Measurements from ENCODE around the gene TLDC2.

Gene TLDC2

GRCh38 chr20:36859700-36860330 lies 16.1 kb upstream of the TLDC2 start:
- H3K27ac ChIP-seq, result peak overlapping the region; percentile 96
- TF ChIP-seq ZFX (IDR thresholded peaks at IDR 0.05; ENCODE audit: borderline replicate concordance), result no peak
- TF ChIP-seq, protein P1, sequence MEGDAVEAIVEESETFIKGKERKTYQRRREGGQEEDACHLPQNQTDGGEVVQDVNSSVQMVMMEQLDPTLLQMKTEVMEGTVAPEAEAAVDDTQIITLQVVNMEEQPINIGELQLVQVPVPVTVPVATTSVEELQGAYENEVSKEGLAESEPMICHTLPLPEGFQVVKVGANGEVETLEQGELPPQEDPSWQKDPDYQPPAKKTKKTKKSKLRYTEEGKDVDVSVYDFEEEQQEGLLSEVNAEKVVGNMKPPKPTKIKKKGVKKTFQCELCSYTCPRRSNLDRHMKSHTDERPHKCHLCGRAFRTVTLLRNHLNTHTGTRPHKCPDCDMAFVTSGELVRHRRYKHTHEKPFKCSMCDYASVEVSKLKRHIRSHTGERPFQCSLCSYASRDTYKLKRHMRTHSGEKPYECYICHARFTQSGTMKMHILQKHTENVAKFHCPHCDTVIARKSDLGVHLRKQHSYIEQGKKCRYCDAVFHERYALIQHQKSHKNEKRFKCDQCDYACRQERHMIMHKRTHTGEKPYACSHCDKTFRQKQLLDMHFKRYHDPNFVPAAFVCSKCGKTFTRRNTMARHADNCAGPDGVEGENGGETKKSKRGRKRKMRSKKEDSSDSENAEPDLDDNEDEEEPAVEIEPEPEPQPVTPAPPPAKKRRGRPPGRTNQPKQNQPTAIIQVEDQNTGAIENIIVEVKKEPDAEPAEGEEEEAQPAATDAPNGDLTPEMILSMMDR (IDR thresholded peaks at IDR 0.05), result no peak

GRCh38 chr20:36860339-36860738 lies 15.6 kb upstream of the TLDC2 start:
- peak overlapping the region; percentile 96; the same call in 1 of the 2 replicates for H3K27ac ChIP-seq
- TF ChIP-seq, protein P1 (IDR thresholded peaks at IDR 0.05), result no peak
- no peak for TF ChIP-seq ZFX (IDR thresholded peaks at IDR 0.05; ENCODE audit: borderline replicate concordance)

DNA sequence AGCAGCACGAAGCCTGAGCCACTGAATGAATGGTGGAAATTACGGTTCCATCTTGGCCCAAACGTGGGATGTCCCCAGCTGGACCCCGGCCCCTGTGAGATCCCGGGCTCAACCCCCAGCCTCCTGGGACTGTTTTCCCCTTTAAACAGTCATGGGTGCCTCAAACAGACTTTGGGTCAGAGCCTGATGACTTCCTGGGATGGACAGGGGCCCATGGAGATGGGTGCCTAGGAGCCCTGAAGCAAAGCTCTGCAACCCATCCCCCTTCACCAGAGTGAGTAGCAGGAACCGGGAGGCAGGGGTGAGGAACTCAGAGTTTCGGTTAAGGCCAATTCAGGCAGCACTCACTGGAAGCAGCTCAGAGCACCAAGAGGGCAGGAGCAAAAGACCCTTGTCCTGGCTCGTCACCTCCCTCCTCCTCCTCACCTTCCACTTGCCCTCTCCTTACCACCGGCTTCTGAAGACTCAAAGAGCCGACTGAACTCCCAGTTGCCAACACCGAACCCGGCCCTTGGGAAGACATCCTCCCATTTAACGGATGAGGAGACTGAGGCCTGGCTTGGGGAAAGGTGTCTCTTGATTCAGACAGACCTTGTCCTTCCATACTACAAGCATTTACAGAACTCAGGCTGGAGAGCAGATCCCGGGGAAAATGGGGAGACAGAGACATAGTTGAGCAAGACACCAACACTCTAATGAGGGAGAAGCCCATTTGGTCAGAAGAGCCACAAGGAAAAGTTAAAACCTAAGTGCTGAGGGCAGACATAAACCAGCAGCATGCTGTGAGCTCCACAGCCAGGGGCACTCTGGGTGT lies 14.9 kb upstream of the TLDC2 start:
- TF ChIP-seq, protein P1 (IDR thresholded peaks at IDR 0.05), result no peak
- no peak for TF ChIP-seq ZFX (IDR thresholded peaks at IDR 0.05; ENCODE audit: borderline replicate concordance)
- H3K27ac ChIP-seq, result peak overlapping the region; percentile 96

GRCh38 chr20:36861625-36861874 lies 14.4 kb upstream of the TLDC2 start:
- peak overlapping the region; percentile 96 for H3K27ac ChIP-seq
- TF ChIP-seq ZFX (IDR thresholded peaks at IDR 0.05; ENCODE audit: borderline replicate concordance), result no peak
- TF ChIP-seq, protein P1 (IDR thresholded peaks at IDR 0.05), result no peak

- H3K27ac ChIP-seq, result peak overlapping the region; percentile 96
- TF ChIP-seq, protein P1 (IDR thresholded peaks at IDR 0.05), result no peak
- TF ChIP-seq ZFX (IDR thresholded peaks at IDR 0.05; ENCODE audit: borderline replicate concordance), result no peak
These were observed 13.8 kb upstream of the TLDC2 start for GRCh38 chr20:36861875-36862801.

DNA sequence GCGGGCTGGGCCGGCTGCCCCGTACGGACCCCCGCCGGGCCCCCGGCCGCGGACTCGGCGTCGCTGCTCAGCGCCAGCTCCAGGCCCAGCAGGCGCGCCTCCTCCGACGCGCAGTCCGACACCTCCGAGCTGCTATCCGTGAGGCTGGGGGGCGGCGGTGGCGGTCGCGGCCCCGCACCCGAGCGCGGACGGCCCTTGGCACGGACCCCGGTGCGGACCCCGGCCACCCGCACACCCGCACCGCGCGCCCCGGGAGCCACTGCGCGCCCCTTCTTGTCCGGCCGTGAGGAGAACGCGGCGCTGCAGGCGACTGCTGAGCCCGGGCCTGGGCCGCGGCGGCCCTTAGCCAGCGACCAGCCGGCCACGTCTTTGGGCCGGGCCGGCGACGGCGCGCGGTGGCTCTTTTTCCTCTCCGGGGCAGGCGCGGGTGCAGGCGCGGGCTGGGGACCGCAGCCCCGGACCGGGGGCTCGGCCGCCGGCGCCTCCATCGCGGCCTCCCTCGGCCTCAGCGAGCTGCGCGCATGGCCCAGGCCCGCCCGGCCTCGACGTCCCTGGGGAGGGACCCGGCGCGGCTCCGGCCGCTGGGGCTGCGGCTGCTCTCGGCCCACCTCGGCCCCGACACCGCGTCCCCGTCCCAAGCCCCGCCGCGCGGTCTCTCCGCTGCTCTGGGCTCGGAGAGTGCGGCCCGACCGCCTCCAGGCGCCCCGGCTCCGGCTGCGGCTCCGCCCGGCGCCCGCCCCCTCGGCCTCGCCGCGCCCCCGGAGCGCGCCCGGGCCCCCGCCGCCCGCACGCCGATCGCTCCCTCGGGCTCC lies 12.9 kb upstream of the TLDC2 start:
- peak overlapping the region; percentile 96 for H3K27ac ChIP-seq
- TF ChIP-seq ZFX (IDR thresholded peaks at IDR 0.05; ENCODE audit: borderline replicate concordance), result no peak
- TF ChIP-seq, protein P1 (IDR thresholded peaks at IDR 0.05), result no peak
